HepG2 (cell line): Measurements from ENCODE around the gene UTS2R. TPM values are rescaled to one million over a fixed set of nuclear protein-coding genes. Genes with fewer than 3 reads are reported as not detected.

ENCODE experiments used
- AHR ChIP-seq: IDR thresholded peaks from 2 replicates; pipeline ENCODE4 v1.6.1; 2018; ENCODE audit warnings: missing genetic modification reagents, missing compliant biosample characterization
- CCAR2 ChIP-seq: fragments of 200-400 bp; formaldehyde crosslinking; optimal IDR thresholded peaks from 2 replicates; pipeline ENCODE3; 2018; ENCODE audit warnings: low read depth, mild to moderate bottlenecking, low read length, moderate library complexity
- DMTF1 ChIP-seq: sonication (generic); formaldehyde crosslinking; IDR thresholded peaks from 2 replicates; pipeline ENCODE4 v1.4.0; 2020; ENCODE audit warnings: mild to moderate bottlenecking, missing genetic modification reagents
- GLI4 ChIP-seq: sonication (generic); formaldehyde crosslinking; IDR thresholded peaks from 2 replicates; pipeline ENCODE4 v1.5.1; 2020; ENCODE audit warnings: missing genetic modification reagents, mild to moderate bottlenecking, moderate library complexity, borderline replicate concordance
- HCFC1 ChIP-seq: fragments of 150-350 bp; IDR thresholded peaks from 2 replicates; pipeline ENCODE4 v1.6.1; 2014; ENCODE audit warnings: low read depth, low read length
- HIVEP1 ChIP-seq: sonication (generic); formaldehyde crosslinking; IDR thresholded peaks from 2 replicates; pipeline ENCODE4 v1.4.0; 2020; ENCODE audit warnings: mild to moderate bottlenecking, missing genetic modification reagents
- KDM1A ChIP-seq: IDR thresholded peaks from 2 replicates; pipeline ENCODE4 v1.6.1; 2016; ENCODE audit warnings: missing compliant biosample characterization
- MBNL3 ChIP-seq: fragments of 250-450 bp; sonication (Bioruptor Pico); conservative IDR thresholded peaks from 2 replicates; pipeline ENCODE4 v1.8.0; 2022; ENCODE audit warnings: mild to moderate bottlenecking, inconsistent platforms
- MEIS1 ChIP-seq: sonication (generic); formaldehyde crosslinking; IDR thresholded peaks from 2 replicates; pipeline ENCODE4 v1.9.0; 2021; ENCODE audit warnings: mild to moderate bottlenecking, missing genetic modification reagents, moderate library complexity, borderline replicate concordance
- MZF1 ChIP-seq: sonication (generic); formaldehyde crosslinking; IDR thresholded peaks from 2 replicates; pipeline ENCODE4 v1.8.1; 2023; ENCODE audit warnings: mild to moderate bottlenecking, missing genetic modification reagents, borderline replicate concordance
- NCOR1 ChIP-seq: fragments of 200-600 bp; sonication (generic); IDR thresholded peaks from 2 replicates; pipeline ENCODE4 v1.7.0; 2017; ENCODE audit warnings: antibody characterized with exemption, low read length, borderline replicate concordance
- NFKBIZ ChIP-seq: IDR thresholded peaks from 2 replicates; pipeline ENCODE4 v1.6.1; 2018; ENCODE audit warnings: missing genetic modification reagents, missing compliant biosample characterization
- POGZ ChIP-seq: sonication (generic); formaldehyde crosslinking; IDR thresholded peaks from 2 replicates; pipeline ENCODE4 v1.4.0; 2020; ENCODE audit warnings: mild to moderate bottlenecking, missing genetic modification reagents
- RFX1 ChIP-seq: fragments of 450-650 bp; IDR thresholded peaks from 2 replicates; pipeline ENCODE4 v1.6.1; 2017
- THRA ChIP-seq: sonication (generic); formaldehyde crosslinking; IDR thresholded peaks from 2 replicates; pipeline ENCODE4 v1.4.0; 2020; ENCODE audit warnings: missing genetic modification reagents, borderline replicate concordance
- ZFP37 ChIP-seq: sonication (generic); formaldehyde crosslinking; IDR thresholded peaks from 2 replicates; pipeline ENCODE4 v1.4.0; 2020; ENCODE audit warnings: missing genetic modification reagents, borderline replicate concordance
- ZNF276 ChIP-seq: sonication (generic); formaldehyde crosslinking; IDR thresholded peaks from 2 replicates; pipeline ENCODE4 v1.4.0; 2020; ENCODE audit warnings: mild to moderate bottlenecking, low read depth, missing genetic modification reagents
- ZNF33B ChIP-seq: sonication (generic); formaldehyde crosslinking; IDR thresholded peaks from 2 replicates; pipeline ENCODE4 v1.5.1; 2020; ENCODE audit warnings: mild to moderate bottlenecking, missing genetic modification reagents
- ZNF446 ChIP-seq: sonication (generic); formaldehyde crosslinking; IDR thresholded peaks from 2 replicates; pipeline ENCODE4 v1.5.0; 2020; ENCODE audit warnings: mild to moderate bottlenecking, missing genetic modification reagents
- ZNF569 ChIP-seq: sonication (generic); formaldehyde crosslinking; IDR thresholded peaks from 2 replicates; pipeline ENCODE4 v1.5.0; 2020; ENCODE audit warnings: mild to moderate bottlenecking, missing genetic modification reagents, moderate library complexity, borderline replicate concordance
- ZNF749 ChIP-seq: sonication (generic); formaldehyde crosslinking; IDR thresholded peaks from 2 replicates; pipeline ENCODE4 v1.8.0; 2022; ENCODE audit warnings: mild to moderate bottlenecking, missing genetic modification reagents, moderate library complexity, borderline replicate concordance
- ZNF883 ChIP-seq: sonication (generic); formaldehyde crosslinking; IDR thresholded peaks from 2 replicates; pipeline ENCODE4 v1.5.1; 2020; ENCODE audit warnings: mild to moderate bottlenecking, missing genetic modification reagents; ENCODE audit errors: not compliant biosample characterization
- polyA plus RNA-seq, 8 experiments: library from polyadenylated mRNA; depleted of rRNA in 3 of 8; stranded (reverse) in 7 of 8; unstranded in 1 of 8; fragments of >200 nt; fragmentation: Illumina TruSeq in 4 of 8; extraction: Trizol in 4 of 8; gene quantifications; 2 replicates each; pipeline versions ENCODE4 v1.2.1 to v1.2.3, GENCODE V29; 2011 to 2016; ENCODE audit warnings: low read depth in 4 of 8, missing spikeins in 1 of 8, mixed read lengths in 1 of 8; ENCODE audit not compliant: insufficient read depth in 1 of 8
- total RNA-seq, 5 experiments: library from RNA; depleted of rRNA; stranded (reverse); fragments of >200 nt; fragmentation: Illumina TruSeq; extraction: Trizol; gene quantifications; 2 replicates each; pipeline ENCODE4 v1.2.3, GENCODE V29; 2016; ENCODE audit warnings: low read depth in 1 of 5
- TF ChIP-seq, protein P1 (sequence below): sonication (generic); formaldehyde crosslinking; IDR thresholded peaks from 2 replicates; pipeline ENCODE4 v1.5.0; 2020; ENCODE audit warnings: missing genetic modification reagents, mild to moderate bottlenecking, borderline replicate concordance

UTS2R gene
- total and polyA plus RNA-seq, 2 of the 13 experiments (the other 11 are each of a cell fraction or from before 2014, with no cell fraction given) = 0.13 to 0.15 TPM

DNA sequence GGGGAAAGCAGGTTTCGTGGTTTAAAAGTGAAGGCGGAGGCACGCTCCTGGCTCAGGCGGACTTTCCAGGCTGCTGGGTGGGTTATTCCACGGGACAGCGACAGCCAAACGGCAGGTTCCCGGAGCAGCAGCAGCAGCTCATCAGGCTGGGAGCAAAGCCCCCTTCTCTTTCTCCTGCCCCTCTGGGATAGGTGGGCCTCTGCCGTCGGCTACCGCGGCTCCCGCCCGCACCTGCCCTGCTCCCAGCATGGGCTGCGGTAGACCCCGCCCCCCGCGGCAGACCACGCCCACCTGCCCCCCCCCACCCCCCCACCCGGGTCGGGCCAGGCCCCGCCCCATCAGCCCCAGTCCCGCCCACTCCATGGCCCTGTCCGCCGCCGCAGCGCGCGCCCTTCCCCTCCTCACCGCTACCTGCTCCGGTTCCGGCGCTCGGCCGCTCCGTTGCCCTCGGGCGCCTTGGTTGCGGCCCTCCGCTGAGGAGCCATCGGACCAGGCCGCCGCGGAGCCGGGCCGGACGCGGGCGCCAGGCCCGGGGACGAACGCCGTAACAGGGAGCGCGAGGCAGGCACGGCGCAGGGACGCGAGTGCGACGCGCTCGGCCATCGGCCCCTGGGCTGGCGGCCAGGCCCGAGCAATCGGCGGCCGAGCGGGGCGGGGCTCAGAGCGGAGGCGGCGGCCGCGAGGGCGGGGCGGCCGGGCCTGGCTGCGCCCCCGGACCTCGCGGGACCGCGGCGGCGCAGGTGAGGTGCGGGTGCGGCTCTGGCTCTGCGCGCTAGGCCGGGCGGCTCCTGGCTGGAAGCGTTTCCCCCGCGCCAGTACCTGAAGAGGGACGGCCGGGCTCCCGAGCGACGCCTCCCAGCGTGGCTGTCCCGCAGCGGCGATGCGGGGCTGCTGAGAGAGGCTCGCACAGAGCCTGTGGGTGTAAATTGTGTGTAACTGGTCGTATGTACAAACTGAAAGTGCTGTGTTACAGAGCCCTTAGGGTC, 46.7 kb downstream of the UTS2R start, which contains the start of the genes HEXD and OGFOD3 (continued):
- TF ChIP-seq, protein P1, sequence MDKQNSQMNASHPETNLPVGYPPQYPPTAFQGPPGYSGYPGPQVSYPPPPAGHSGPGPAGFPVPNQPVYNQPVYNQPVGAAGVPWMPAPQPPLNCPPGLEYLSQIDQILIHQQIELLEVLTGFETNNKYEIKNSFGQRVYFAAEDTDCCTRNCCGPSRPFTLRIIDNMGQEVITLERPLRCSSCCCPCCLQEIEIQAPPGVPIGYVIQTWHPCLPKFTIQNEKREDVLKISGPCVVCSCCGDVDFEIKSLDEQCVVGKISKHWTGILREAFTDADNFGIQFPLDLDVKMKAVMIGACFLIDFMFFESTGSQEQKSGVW (CRISPR knock-in tag) = no peak
- TF ChIP-seq AHR (peak; percentile 80; the same call in 1 of the 2 replicates), ZNF569 (CRISPR knock-in tag) (no peak), ZNF276 (CRISPR knock-in tag) (no peak), ZNF446 (peak; percentile 93; the same call in 1 of the 2 replicates), ZNF33B (0 out of 2 replicates have a peak, but pooled peaks have one; percentile 9), KDM1A (CRISPR knock-in tag) (peak; percentile 26; the same call in 1 of the 2 replicates), RFX1 (no peak), HCFC1 (peak; percentile 79), THRA (CRISPR knock-in tag) (no peak; the same call in 1 of the 2 replicates), NFKBIZ (no peak), HIVEP1 (0 out of 2 replicates have a peak, but pooled peaks have one; percentile 29), POGZ (no peak), NCOR1 (no peak), MZF1 (CRISPR knock-in tag) (no peak), GLI4 (CRISPR knock-in tag) (no peak), DMTF1 (CRISPR knock-in tag) (no peak), ZNF749 (CRISPR knock-in tag) (peak; percentile 91), ZFP37 (no peak), ZNF883 (CRISPR knock-in tag) (peak; percentile 97), MEIS1 (CRISPR knock-in tag) (no peak), MBNL3 (no peak), CCAR2 (no peak)
